ENCODE measurements around the gene DIO3.

The DIO3 gene

GRCh38 chr14:101577221-101577909 is 16.1 kb downstream of the DIO3 start:
- Histone ChIP-seq H3K4me2 (ENCODE audit: insufficient read depth, low read length) (no peak overlapping the region), H3K9me3 (ENCODE audit: insufficient read depth, low read length, severe bottlenecking) (no peaks in the 10 kb centered on the region), H4K20me1 (ENCODE audit: insufficient read depth, low read length) (0 out of 2 replicates have a peak, but pooled peaks cover 7% of the 10 kb centered on the region), H3K27me3 (ENCODE audit: insufficient read depth, low read length, poor library complexity) (peaks cover 12% of the 10 kb centered on the region), H2AFZ (ENCODE audit: low read depth, low read length) (no peak overlapping the region), H3K79me2 (ENCODE audit: insufficient read depth, low read length) (no peaks in the 10 kb centered on the region), H3K36me3 (ENCODE audit: insufficient read depth, low read length) (no peaks in the 10 kb centered on the region), H3K9ac (ENCODE audit: low read depth, low read length) (no peak overlapping the region), H3K27ac (ENCODE audit: low read length) (no peak overlapping the region), H3K4me3 (ENCODE audit: low read depth in 1 of 2, low read length in 2 of 2) (no peak overlapping the region), H3K4me1 (ENCODE audit: insufficient read depth, low read length) (no peaks in the 10 kb centered on the region)
- TF ChIP-seq EZH2 (IDR thresholded peaks at IDR 0.05; ENCODE audit: borderline replicate concordance, low read depth, low read length, severe bottlenecking) (no peak), CTCF (IDR thresholded peaks at IDR 0.05; ENCODE audit: borderline replicate concordance, extremely low read depth, low read length, poor library complexity, severe bottlenecking) (no peak)
- ATAC-seq (ENCODE audit: insufficient read depth, low read depth): no peak
- DNase-seq: no peak

- no peak overlapping the region for H3K27ac ChIP-seq (ENCODE audit: low read length)
- H3K79me2 ChIP-seq (ENCODE audit: insufficient read depth, low read length): no peaks in the 10 kb centered on the region
- H2AFZ ChIP-seq (ENCODE audit: low read depth, low read length): no peak overlapping the region
- no peaks in the 10 kb centered on the region for H3K4me1 ChIP-seq (ENCODE audit: insufficient read depth, low read length)
- 0 out of 2 replicates have a peak, but pooled peaks cover 7% of the 10 kb centered on the region for H4K20me1 ChIP-seq (ENCODE audit: insufficient read depth, low read length)
- peaks cover 12% of the 10 kb centered on the region for H3K27me3 ChIP-seq (ENCODE audit: insufficient read depth, low read length, poor library complexity)
- no peak for TF ChIP-seq CTCF (IDR thresholded peaks at IDR 0.05; ENCODE audit: borderline replicate concordance, extremely low read depth, low read length, poor library complexity, severe bottlenecking)
- no peak for TF ChIP-seq EZH2 (IDR thresholded peaks at IDR 0.05; ENCODE audit: borderline replicate concordance, low read depth, low read length, severe bottlenecking)
- no peak overlapping the region for H3K4me3 ChIP-seq (ENCODE audit: low read depth in 1 of 2, low read length in 2 of 2)
- no peak for ATAC-seq (ENCODE audit: insufficient read depth, low read depth)
- no peak overlapping the region for H3K9ac ChIP-seq (ENCODE audit: low read depth, low read length)
- no peaks in the 10 kb centered on the region for H3K9me3 ChIP-seq (ENCODE audit: insufficient read depth, low read length, severe bottlenecking)
- H3K36me3 ChIP-seq (ENCODE audit: insufficient read depth, low read length): no peaks in the 10 kb centered on the region
- DNase-seq: no peak
- H3K4me2 ChIP-seq (ENCODE audit: insufficient read depth, low read length): no peak overlapping the region
Measured at GRCh38 chr14:101578489-101578888, 17.2 kb downstream of the DIO3 start.

- no peak for TF ChIP-seq CTCF (IDR thresholded peaks at IDR 0.05; ENCODE audit: borderline replicate concordance, extremely low read depth, low read length, poor library complexity, severe bottlenecking)
- no peak for TF ChIP-seq EZH2 (IDR thresholded peaks at IDR 0.05; ENCODE audit: borderline replicate concordance, low read depth, low read length, severe bottlenecking)
- H3K4me2 ChIP-seq (ENCODE audit: insufficient read depth, low read length): no peak overlapping the region
- 0 out of 2 replicates have a peak, but pooled peaks cover 7% of the 10 kb centered on the region for H4K20me1 ChIP-seq (ENCODE audit: insufficient read depth, low read length)
- no peak overlapping the region for H2AFZ ChIP-seq (ENCODE audit: low read depth, low read length)
- no peak overlapping the region for H3K27ac ChIP-seq (ENCODE audit: low read length)
- no peaks in the 10 kb centered on the region for H3K79me2 ChIP-seq (ENCODE audit: insufficient read depth, low read length)
- H3K27me3 ChIP-seq (ENCODE audit: insufficient read depth, low read length, poor library complexity): peaks cover 12% of the 10 kb centered on the region
- no peak overlapping the region for H3K4me3 ChIP-seq (ENCODE audit: low read depth in 1 of 2, low read length in 2 of 2)
- ATAC-seq (ENCODE audit: insufficient read depth, low read depth) (no peak), DNase-seq (no peak)
- H3K4me1 ChIP-seq (ENCODE audit: insufficient read depth, low read length): no peaks in the 10 kb centered on the region
- no peak overlapping the region for H3K9ac ChIP-seq (ENCODE audit: low read depth, low read length)
- no peaks in the 10 kb centered on the region for H3K9me3 ChIP-seq (ENCODE audit: insufficient read depth, low read length, severe bottlenecking)
- no peaks in the 10 kb centered on the region for H3K36me3 ChIP-seq (ENCODE audit: insufficient read depth, low read length)
Measured at GRCh38 chr14:101579372-101580080, 18.2 kb downstream of the DIO3 start.

Data from DND-41 (cell line).